IPS DF 4.7 (cell line): ENCODE results near the gene C3orf18.

Experiments
- DNase-seq: peaks from one replicate; pipeline ENCODE4 v3.0.0-alpha.2; 2013; ENCODE audit warnings: low spot score; ENCODE audit errors: extremely low read depth

C3orf18 gene

GRCh38 chr3:50580683-50581458 lies 13.3 kb upstream of the C3orf18 start:
- no peak for DNase-seq

- DNase-seq = no peak
These were observed 9.8 kb upstream of the C3orf18 start for GRCh38 chr3:50577348-50577747.

DNA sequence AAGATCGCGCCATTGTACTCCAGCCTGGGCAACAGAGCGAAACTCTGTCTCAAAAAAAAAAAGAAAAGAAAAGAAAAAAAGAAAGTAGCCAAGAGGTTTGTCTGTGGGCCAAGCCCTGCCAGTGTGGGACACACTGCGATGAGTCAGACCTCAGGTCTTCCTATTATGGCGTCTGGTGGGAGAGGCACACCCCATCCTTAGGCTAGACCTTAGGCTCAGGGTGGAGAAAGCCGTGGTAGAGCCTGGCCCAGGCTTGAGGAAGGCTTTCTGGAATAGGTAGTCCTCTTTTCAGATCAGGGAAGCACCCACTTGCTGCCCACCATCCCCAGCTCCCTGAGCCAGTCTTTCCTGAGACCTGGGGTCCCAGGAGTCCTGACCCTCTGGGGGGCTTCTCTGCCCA lies 7.8 kb upstream of the C3orf18 start:
- DNase-seq = no peak

GRCh38 chr3:50574444-50574831 lies 6.9 kb upstream of the C3orf18 start:
- DNase-seq = no peak

DNA sequence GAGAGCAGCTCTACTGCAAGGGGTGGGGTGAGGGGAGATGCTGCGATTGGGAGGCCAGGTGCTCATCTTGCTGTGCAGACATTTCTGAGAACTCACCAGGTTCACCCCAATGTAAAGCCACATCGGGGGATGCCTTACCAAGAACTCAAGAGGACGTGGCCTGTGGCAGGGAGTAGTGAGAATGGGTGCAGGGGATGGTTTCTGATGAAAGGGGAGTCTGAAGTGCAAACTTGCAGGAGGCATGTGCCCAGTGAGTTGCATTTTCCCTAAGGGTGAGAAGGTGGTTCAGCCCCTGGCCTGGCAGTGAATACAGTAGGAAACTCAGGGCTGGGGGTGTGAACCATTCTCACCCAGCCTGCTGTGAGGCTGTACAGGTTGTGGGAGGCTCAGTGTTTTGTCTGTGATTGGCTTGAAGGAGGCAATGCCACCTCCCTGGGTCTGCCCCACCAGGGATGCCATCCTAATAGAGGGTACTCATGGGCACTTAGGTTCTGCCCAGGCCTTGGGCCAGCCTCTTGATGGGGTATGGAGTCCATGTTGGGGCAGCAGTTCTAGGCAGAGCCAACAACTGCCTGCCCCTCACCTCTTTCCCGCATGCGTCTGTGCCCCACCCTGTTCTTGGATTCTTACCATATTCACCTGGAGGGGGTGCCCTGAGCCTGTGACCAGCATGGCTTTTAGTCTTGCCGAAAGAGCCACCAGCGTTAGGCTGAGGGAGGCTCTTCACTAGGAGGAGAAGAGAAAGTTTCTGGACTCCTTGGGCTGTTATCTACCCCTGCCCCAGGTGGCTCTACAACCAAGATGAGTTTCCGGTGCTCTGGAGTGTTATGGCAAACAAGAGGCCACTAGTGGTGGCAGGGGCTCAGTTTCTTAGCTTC lies 6.3 kb upstream of the C3orf18 start:
- no peak for DNase-seq

- DNase-seq = no peak
These were observed 5.3 kb upstream of the C3orf18 start for GRCh38 chr3:50572801-50573371.

GRCh38 chr3:50572158-50572557 lies 4.6 kb upstream of the C3orf18 start:
- no peak for DNase-seq

DNA sequence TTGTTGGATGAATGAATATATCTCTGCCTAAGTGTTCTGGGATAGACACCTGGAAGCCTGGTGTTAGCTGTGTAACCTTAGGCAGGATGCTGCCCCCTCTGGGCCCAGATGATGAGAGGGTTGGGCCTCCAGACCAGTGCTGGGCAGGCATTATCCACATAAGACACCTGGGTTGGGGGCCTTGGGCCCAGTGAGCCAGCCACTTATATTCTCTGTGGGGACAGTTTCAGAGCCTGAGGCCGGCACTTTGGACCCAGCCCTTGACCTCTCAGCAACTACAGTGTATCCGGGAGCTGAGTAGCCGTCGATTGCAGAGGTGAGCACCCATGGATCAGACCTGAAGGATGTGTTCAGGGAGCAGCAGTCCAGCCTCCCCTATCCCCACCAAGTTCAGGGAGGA lies 3.9 kb upstream of the C3orf18 start:
- no peak for DNase-seq

GRCh38 chr3:50570508-50571279 lies 3.1 kb upstream of the C3orf18 start:
- DNase-seq = no peak

- peak; percentile 74 for DNase-seq
These were observed 1.6 kb upstream of the C3orf18 start, which contains the start of gene HEMK1 for GRCh38 chr3:50568947-50569749. Gene HEMK1 (plus strand): TSS chr3:50569522. CDS start chr3:50571105, 1,583 bp downstream.

- no peak for DNase-seq
These were observed 549 bp downstream of the C3orf18 start for GRCh38 chr3:50567011-50567385.

DNA sequence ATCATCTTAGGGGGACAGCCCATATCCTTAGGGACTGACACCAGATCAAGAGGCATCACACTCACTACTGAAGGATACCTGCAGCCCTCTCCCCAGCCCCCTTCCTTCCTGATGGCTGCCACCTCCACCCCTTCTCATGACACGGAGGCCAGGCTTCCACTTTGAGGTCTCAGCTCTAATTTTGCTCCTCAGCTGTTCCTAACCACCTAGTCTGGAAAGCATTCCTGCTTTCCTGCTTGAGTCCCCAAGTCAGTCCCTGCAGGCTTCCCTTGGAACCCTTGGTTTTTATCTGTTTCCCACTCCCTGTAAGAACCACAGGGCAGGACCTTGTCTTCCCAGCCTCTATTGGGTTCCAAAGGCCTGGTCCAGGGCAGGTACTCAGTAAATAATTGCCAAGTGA lies 3.2 kb downstream of the C3orf18 start:
- no peak for DNase-seq

DNA sequence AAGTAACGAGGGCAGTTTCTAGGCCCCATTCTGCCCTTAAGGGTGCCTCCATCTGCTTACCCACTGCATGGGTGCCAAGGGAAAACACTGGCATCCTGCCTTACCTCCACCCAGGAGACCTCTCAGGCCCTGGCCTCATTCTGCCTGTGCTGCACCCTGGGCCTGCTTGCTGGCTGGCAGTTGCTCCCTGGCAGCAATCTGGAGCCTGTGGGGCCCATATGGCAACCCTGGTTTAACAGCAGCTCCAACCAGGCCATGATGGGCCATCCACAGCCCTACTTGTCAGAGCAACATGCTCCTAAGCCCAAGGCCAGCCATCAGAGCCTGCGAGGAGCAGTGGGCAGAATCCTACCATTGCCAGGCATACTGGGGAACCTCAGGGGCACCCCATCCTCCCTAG lies 3.7 kb downstream of the C3orf18 start:
- DNase-seq = no peak

DNA sequence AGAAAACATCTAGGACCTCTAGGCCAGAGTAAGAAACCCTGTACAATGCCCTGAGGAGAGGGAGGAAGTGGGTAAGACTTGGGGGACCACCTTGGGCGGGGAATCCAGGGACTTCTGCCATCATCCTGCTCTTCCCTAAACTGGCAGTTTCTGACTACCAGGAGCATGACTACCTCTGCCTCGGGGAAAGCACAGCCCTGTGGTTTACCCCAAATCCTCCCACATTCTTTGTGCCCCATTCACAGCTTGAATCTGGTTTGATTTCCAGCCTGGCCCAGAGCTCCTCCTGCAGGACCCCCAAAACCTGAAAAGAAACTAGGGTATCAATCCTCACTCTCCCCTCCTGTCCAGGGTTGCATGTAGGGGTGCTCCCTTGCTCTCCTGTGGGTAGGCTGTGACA lies 4.7 kb downstream of the C3orf18 start:
- no peak for DNase-seq

DNA sequence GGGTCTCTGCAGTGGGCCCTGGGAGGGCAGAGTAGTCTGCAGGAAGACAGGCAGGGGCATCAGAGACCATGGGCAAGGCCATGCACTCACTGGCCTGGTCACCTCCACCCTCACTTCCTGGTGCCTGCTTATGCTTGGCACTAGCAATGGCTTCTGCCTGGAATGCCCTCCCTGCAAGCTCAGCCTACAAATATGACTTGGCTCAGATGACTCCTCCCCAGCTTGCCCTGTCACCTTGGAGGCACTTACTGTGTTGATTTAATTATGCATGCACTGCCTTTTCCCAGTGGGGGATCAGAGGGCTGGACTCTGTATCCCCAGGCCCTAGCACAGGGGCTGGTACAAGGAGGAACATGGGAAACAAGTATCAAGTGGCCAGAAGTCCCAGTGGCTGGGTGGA lies 7.8 kb downstream of the C3orf18 start:
- DNase-seq = no peak

DNA sequence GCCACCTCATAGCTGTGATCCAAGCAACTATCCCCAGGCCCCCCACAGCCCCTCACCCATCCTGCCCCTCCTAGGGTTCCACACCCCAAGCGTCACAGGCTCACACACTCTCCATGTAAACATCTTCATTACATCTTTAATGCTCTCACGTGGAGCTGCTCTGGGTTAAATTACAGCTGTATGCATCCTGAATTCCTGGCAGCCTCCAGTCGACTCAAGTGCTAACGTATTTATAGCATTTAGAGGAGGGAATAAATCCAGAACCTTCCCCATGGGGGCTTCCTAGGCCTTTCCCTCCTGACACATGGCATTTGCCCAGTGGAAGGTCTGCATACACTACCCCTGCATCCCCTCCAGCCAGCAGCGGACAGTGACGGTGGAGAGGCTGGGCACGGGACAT lies 9.6 kb downstream of the C3orf18 start:
- DNase-seq = no peak

DNA sequence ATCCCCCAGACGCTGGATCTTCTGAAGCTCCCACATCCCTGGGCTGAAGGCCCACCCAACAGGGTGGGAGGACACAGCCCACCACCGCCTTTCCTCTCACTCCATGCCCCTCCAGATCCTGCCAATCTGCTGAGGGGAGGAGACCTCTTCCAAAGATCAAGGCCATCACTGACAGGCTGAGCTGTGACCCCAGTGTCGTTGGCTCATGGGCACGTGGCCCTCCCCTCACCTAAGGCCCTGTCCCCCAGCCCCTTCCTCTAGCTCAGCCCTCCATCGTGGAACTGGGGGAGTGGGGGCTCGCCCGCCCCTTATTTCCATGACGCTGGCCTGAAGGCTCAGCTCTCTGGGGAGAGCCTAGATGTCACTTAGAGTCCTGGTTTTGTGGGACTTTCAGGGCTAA lies 10.4 kb downstream of the C3orf18 start:
- DNase-seq = no peak

DNA sequence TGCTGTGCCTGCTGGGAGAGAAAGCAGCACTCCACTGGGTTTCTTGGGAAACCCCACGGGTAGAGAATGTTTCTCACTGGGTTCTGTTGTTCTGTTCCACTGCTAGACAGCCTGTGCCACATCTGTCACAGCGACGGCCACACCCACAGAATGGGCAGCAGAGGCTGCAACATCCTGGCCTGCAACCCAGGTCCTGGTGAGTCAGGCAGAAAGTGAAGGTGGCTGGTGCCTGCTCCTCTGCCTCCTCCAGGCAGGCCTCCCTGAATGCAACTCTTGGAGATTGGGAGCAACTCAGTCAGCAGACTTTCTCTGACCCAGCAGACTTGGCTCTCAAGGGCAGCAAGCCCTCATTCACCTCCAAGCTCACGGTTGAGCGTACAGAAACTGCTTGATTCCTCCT lies 13.0 kb downstream of the C3orf18 start:
- no peak for DNase-seq

GRCh38 chr3:50552598-50552997 lies 14.9 kb downstream of the C3orf18 start:
- DNase-seq = no peak

- DNase-seq = no peak
These were observed 15.7 kb downstream of the C3orf18 start for GRCh38 chr3:50551681-50552435.
